Superior temporal gyrus (tissue), 1 donor: ENCODE results near the gene ACSF2.

Source experiments
- DNase-seq: peaks from one replicate; pipeline ENCODE4 v3.0.0-alpha.2; 2016; ENCODE audit errors: extremely low spot score

The ACSF2 gene

DNA sequence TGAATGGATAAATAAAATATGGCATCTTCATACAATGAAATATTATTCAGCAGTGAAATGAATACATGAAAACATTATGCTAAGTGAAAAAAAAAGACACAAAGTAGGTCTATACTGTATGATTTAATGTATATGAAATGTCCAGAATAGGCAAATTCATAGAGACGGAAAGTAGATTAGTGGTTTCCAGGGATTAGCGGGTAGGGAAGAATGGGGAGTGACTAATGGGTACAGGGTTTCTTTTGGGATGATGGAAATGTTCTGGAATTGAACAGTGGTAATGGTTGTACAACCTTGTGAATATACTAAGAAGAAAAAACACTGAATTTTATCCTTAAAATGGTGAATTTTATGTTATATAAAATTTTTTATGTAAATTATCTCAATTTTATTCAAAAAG, 73.7 kb downstream of the ACSF2 start:
- DNase-seq = no peak

DNA sequence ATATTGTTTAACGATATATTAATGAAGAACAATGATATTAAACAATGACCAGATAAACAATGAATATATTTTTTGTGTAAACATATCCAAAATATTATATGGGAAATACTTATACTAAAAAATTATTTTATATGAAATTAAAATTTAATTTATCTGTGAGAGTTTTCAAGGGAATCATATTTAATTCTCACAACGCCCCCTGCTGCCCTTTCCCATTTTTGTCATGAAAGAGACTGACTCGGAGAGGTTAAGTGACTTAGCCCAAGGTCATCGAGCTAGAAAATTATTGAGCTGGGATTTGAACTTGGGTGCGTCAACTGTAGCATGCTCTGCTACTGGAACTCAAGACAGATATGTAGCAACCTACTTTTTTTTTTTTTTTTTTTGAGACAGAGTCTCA, 75.0 kb downstream of the ACSF2 start:
- DNase-seq = no peak

DNA sequence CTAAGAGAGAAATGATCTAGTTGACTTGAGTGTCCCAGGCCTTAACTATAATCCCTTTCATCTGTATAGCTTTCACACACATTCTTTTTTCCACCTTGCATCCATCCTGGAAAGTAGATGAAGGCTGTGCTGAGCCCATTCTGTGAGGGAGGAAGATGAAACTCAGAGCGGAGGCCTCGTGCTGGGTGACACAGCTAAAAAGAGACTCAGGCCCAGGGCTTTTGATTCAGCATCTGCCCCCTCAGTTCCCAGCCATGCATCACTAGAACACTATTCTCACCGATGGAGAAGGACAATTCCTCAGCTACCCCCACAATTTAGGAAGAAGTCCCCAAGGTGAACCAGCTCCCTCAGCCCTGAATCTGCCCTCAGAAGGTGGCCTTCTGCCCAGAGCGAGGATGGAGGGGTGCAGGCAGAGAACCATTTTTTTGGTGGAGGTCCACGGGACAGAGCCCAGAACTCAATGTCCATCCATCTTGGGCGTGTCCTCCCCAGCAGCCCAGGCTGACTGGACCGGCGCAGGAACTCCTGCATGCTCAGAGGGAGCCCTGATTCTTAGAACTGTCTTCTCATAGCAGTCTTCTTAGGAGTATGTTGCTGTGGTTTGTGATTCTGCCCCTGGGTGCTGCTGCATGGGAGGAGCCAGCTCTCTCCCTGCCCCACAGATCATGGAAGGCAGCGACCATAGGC, 76.4 kb downstream of the ACSF2 start:
- no peak for DNase-seq

DNA sequence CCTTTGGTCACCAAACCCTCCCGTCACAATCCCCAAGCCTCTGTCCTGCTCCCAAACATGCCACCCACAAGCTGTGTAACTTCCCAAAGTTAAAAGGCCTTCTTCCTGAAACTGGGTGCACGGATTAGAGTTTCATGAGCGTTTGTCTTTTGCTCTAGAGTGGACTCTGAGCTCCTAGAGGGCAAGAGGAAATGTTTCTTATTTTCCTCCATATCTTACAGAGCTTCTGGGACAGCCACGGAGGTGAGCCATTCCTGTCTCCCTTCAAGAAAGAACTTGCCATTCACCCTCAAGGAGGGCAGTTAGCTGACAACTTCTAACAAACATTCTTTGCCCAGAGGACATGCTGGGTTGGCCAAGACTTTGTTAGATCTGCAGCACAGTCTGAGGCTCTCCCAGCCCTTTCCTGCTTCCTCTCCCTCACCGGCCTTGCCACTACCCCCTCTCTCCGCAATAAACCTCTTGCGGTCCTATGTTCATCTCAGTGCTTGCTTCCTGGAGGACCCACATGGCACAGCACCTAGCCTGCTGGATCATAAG, 79.6 kb downstream of the ACSF2 start:
- no peak for DNase-seq

DNA sequence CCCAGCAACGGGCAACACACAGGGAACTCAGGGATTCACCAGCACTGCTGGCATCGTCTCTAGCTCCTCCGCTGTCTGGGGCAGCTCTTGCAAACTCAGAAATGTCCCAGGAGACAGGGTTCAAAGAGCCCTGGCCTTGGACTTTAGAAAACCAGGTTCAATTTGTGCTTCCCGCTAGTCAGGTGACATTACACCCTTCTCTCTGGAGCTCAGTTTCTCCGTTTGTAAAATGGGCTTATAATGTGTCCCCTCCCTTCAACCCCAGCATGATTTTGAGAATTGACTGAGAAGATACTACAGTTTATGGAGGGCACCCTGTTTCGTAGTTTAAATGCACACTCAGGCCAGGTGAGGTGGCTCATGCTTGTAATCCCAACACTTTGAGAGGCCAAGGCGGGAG, 80.3 kb downstream of the ACSF2 start:
- no peak for DNase-seq

DNA sequence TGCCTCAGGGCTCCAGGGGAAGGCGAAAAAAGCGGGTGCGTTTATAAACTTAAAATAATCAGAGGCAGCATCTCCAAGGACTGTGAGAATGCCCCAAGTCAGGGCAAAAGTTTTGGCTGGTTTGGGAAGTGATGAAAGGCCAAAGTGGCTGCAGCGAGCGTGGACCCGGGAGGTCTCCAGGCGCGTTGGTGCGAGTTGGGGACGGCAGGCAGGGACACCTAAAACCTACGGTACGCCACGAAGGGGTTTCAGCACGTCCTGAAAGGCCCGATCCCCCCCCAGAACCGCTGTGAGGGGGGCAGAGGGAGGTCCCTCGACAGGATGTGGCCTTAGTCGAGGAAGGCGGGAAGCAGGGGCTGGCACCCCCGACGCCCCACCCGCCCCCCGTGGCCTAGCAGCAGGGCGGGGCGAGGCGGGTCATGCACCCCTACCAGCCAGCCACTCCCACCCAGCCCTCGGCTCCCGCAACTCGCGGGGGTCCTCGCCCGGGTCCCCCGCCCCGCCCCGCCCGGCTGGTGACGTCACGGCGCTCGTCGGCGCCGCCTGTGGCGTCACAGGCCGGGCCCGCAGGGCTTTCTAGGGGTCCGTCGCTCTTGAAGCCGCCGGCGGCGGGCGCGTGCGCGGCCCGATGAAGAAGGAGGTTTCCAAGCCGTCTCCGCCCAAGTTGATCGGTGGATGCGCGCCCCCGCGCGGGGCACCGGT, 82.0 kb downstream of the ACSF2 start, which contains the start of gene MYCBPAP:
Gene MYCBPAP, plus strand, starts transcription at position 569 of the 702 bp plus-strand sequence. CDS start 236 bp downstream, outside the sequence.
- DNase-seq = no peak

DNA sequence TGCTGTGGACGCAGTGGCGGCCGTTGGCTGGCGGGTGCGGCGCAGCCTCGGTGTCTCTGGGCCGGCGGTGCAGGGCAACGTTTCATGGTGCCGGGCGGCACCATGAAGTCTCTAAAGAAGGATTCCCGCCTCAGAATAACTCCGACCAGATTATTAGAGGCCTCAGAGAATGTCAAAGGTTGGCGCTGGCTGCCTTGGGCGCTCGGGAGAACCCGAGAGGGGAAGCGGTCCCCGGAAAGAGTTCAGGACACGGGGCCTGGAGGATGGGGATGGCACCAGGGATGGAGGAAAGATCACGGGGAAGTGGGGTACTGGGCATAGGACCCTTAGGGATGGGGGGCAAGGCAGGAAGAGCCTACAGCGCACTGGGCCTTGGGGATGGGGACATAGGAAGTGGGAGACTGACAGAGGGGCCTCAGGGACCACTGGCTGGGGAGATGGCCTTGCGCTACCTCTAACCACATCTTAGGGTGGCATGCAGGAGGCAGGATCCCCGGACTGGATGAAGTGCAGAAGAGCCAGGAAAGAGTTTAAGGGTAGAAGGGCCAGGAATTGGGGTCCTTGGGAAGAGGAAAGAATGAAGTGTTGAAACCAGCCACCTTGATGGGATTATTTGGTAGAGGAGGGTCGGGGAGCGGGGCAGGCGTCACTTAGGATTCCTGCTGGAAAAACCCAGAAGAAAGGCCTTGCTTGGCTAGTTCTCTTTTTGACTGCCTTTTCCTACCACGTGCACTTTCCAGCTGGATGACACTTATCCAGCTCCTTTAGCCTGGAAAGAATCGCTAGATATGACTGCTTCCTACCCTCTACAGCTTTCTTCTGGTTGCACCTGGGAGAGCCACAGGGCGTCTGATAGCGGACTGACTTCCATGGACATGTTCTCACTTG, 82.8 kb downstream of the ACSF2 start:
- peak; percentile 70 for DNase-seq

DNA sequence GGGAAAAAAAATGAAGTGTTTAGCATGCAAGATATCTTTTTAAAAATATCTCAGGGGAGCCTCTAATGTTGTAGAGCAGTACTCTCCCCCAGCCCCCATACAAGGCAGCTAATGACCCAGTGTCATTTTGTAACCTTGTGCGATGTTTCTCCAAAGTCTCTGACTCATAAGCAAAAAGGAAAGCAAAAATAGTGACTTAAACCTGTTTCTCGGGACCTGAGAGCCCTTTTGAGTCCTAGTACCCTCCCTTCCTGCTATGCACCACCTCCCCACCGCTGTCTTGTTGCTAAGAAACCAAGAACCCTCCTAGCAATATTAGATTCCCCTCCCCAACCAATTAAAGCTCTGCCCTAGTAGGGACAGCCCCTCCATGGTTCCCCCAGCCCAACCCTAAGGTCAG, 85.0 kb downstream of the ACSF2 start:
- DNase-seq = no peak

DNA sequence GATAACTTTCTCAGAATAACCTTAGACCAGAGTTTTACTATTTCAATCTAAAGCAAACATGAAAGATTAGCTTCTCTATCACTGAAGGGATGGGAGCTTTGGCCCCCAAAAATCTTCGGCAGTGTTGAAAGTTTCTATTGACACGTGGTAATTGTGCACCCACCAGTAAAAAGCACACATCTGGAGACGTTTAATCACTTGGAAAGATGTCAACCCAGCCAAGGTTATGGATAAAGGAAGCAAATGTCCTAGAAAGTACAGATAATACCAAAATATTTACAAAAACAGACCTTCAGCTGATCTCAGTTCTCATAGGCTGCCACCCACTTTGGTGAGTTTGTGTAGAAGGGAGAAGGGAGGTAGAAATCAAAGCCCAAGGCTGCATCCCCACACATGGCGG, 87.5 kb downstream of the ACSF2 start:
- DNase-seq = no peak

DNA sequence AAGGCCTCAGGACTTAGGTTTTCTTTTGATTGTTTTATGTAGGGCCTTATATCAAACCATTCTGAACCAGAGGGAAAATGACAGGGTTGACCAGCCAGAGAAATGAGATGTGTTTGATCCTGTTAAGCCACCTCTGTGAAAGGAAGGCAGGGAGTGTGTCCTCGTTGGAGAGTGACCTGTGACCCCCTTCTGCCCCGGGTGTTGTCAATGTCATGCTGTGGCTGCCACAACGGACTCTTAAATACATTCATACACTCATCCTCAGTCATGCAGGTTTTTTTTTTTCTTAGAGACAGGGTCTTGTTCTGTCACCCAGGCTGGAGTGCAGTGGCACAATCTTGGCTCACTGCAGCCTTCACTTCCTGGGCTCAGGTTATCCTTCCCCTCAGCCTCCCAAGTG, 88.4 kb downstream of the ACSF2 start:
- no peak for DNase-seq

DNA sequence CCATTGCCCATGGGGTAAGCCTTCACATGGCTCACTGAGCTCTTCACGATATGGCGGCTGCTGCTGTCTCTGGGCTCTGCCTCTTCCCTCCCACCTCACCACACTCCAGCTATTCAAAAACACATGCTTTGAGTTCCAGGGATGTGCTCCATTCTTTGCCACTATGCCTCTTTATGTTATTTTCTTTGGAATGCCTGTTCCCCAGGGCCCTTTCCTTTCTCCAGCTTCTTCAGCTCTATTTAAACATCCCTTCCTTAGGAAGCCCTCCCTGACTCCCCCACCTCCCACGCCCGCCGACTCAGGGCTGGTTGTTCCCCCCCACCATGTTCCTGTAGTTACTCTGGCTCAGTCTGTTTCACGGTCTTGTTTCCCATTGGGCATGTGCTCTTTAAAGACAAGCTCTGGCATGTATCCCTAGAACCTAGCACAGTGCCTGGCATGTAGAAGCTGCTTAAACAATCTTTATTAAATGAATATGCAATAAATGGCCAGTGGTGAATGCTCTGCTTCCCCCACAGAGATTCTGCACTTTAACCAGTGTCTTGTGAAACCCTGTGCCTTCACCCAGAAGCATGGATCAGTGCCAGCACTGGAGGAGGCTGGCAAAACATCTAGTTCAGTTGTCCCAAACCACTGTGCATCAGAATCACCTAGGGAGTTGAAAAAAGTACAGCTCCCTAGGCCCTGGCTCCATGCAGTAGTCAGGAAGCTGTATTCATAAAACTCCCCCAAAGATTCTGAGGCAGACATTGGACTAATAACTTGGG, 89.1 kb downstream of the ACSF2 start:
- DNase-seq = no peak

DNA sequence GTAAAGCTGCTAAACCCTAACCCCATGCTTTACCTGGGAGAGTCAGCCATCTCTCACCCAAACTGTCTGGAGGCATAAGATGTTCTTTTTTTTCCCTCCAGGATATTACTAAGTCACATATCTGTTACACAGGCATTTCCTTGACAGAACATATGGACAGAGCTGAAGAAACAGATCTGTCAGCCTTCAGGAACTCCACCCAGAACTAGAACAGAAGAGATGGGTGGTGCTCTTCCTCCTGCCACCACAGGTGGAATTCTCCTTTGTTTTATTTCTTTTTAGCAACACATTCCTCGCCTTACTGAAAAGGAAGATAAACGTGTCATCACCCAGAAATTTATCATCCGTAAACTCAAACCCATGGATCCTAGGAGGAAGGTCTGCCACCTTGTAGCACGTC, 91.0 kb downstream of the ACSF2 start:
- DNase-seq = no peak

DNA sequence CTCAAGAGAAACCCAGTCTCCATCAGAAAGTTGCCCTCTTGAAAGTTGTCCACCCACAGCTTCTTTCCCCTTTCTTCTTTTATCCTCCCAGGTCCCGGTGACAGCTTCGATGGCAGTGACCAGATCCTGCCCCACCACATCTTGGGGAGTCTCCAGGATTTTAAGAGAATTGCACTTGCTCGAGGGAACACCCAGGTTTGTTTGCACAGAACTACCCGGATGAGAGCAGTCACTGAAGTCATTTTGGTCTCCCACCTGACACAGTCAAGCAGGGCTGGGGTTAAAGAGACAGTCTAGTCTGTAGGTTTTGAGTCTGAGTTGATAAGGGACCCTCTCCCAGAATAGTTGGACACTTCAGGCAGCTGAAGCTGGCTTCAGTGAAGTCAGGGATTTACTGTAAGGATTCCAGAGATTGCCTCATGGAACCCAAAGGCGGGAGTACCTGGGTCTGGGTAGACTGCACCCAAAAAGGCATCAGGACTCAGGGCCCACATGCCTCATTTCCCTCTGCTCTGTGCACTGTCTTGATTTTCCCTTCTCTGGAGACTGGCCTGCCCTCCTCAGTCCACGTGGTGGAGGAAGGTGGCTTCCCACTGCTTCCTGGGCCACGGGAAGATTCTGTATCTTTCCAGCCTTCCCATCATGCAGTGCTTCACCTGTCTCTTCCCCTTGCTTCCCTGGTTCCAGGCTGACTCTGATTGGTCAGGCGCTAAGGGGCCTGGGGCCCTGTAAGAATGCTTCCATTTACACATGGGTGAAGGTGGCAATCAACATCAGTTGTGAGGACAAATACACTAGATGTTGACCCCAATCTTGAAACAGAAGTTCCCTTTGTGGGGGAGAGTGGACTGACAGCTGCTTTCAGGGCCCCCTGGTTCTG, 91.7 kb downstream of the ACSF2 start:
- no peak for DNase-seq

DNA sequence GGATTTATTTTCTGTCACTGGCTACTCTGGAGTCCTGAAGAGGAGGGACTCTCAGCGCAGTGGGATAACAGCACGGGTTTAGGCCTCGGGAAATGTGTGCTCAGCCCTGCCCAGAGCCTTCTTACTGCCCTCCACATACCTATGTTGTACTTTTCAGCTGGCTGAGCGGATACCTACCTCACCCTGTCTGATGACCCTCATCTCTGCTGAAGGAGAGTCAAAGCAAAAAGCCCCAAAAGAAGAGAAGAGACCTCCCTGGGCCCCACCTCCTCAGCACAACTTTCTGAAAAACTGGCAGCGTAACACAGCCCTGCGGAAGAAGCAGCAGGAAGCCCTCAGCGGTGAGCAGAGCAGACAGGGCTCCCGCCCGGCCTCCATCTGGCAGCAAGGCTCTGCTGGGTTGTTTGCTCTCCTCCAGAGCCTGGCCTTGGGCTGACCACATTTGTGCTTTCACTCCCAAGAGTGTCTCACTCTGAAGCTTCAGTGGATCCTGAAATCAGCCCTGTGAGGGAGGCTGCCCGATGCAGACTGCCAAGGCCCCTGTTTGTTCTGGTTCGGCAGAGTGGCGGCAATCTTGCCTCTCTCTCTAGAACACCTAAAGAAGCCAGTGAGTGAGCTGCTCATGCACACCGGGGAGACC, 92.5 kb downstream of the ACSF2 start:
- DNase-seq = no peak

DNA sequence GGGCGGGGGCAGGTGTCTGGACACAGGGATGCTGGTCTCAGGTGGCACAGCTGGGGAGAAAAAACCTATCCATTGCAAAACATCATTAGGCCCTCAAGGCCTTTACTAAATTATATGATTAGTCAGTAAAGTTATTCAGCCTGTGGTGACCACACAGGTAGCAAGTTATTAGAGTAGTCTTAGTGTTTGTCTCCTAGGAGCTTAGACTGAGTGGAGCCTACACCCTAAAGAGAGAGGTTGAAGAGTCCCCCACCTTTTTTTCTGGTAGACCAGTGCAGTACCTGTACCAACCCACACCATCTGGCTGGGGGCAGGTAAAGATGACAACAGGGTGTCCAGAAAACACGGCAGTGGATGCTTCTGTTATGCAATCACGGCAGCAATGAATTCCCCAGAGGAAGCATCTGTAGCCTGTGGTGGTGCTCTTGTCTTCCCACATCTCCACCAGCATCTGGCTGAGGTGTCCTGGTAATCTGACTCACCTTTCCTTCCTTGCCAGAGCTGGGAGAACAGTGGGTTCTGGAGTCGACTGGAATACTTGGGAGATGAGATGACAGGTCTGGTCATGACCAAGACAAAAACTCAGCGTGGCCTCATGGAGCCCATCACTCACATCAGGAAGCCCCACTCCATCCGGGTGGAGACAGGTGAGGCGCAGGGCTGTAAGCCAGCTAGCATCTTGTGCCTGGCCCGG, 93.3 kb downstream of the ACSF2 start:
- DNase-seq = no peak

DNA sequence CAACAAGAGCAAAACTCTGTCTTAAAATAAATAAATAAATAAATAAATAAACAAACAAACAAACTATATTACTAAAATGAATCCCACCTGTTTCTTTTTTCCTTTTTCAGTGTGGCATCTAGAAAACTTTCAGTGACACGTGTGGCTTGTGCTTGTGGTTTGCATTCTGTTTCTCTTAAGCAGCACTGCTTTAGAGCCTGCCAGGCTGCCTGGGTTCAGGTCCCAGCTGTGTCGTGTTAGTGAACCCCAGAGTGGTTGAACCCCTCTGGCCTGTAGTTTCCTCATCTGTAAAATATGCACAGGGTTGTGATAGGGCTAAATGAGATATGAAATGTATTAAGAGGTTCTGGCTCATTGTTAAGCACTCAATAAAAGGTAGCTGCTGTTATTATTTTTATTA, 94.5 kb downstream of the ACSF2 start:
- DNase-seq = no peak

DNA sequence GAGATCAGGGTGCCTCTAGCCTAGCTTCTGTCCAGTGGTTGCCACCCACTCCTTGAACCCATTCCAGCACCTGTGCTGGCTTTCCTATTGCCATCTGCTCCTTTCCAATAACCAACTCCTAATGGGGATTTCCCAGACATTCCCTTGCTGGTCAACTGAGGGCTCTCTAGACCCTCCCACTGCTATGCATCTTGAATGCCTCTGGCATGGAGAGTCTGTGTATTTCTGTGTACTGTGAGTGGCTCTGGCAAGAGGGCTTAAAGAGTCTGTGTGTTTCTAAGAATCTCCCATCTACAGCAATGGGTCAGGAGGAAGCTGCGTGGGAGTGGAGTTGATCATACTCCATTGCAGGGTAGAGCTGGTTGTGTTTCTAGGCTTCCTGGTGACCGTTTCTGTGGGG, 95.5 kb downstream of the ACSF2 start:
- no peak for DNase-seq

DNA sequence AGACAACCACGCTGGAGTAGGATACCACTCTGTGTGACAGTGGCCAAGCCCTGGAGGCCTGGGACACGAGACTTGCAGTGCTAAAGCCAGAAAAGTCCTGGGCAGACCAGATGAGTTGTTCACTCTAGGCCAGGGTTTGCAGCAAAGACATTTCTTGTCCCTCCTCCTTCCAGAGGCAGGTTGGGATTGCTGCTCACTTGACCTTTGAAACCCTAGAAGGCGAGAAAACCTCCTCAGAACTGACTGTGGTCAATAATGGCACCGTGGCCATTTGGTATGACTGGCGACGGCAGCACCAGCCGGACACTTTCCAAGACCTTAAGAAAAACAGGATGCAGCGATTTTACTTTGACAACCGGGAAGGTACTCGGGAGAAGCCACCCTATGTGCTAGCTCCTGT, 96.7 kb downstream of the ACSF2 start:
- no peak for DNase-seq

DNA sequence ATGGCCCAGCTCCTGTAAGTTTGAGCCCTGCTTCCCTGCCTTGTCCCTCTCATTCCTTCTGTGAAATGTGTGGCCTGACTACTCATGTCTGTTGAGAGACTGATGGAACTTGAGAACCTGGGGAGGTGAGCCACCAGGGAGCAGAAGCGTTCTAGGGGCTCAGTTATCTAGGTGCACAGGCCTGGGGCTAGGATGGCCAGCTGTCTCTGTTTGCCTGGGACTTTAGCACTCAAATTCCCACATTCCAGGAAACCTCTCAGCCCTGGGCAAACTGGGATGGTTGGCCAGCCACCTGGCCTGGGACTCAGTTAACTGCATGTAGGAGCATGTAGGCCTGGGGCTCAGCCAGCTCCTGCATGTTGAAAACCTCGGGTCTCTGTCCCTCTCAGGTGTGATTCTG, 97.2 kb downstream of the ACSF2 start:
- no peak for DNase-seq
